22Rv1 (cell line): ENCODE measurements around the gene BTD.
"Not testable (repeated sequence)": the region's sequence is repeated elsewhere in the genome, so short reads cannot be mapped to it uniquely, and the experiment has no call there.

Source experiments
- ZFX ChIP-seq: fragments of 450-650 bp; IDR thresholded peaks from 2 replicates; pipeline ENCODE4 v1.6.1; 2017; ENCODE audit warnings: antibody characterized with exemption, borderline replicate concordance
- TF ChIP-seq, protein P1 (sequence below): fragments of 450-650 bp; IDR thresholded peaks from 2 replicates; pipeline ENCODE4 v1.5.1; 2017; ENCODE audit warnings: mild to moderate bottlenecking

DNA sequence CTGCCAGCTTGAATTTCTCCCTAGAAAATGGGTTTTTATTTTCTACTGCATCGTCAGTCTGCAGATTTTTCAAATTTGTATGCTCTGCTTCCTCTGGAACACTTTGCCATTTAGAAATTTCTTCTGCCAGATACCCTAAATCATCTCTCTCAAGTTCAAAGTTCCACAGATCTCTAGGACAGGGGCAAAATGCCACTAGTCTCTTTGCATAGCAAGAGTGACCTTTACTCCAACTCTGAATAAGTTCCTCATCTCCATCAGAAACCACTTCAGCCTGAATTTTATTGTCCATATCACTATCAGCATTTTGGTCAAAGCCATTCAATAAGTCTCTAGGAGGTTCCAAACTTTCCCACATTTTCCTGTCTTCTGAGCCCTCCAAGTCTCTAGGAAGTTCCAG is 3.0 kb downstream of the BTD start:
- TF ChIP-seq, protein P1, sequence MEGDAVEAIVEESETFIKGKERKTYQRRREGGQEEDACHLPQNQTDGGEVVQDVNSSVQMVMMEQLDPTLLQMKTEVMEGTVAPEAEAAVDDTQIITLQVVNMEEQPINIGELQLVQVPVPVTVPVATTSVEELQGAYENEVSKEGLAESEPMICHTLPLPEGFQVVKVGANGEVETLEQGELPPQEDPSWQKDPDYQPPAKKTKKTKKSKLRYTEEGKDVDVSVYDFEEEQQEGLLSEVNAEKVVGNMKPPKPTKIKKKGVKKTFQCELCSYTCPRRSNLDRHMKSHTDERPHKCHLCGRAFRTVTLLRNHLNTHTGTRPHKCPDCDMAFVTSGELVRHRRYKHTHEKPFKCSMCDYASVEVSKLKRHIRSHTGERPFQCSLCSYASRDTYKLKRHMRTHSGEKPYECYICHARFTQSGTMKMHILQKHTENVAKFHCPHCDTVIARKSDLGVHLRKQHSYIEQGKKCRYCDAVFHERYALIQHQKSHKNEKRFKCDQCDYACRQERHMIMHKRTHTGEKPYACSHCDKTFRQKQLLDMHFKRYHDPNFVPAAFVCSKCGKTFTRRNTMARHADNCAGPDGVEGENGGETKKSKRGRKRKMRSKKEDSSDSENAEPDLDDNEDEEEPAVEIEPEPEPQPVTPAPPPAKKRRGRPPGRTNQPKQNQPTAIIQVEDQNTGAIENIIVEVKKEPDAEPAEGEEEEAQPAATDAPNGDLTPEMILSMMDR: not testable (repeated sequence)
- TF ChIP-seq ZFX: not testable (repeated sequence)
